Spleen (tissue), 11 donors: ENCODE measurements around the gene P2RX1. TPM values are rescaled to one million over a fixed set of nuclear protein-coding genes. Genes with fewer than 3 reads are reported as not detected.

Source experiments
- DNase-seq: peaks from one replicate; pipeline ENCODE4 v3.0.0-alpha.2; 2020
- H3K27ac ChIP-seq, 8 donors: fragments of 200-600 bp; sonication (generic) in 7 of 8; 1 replicate in 4 of 8; 2 replicates in 4 of 8; pipeline versions ENCODE4 v1.5.0 to v1.8.0; 2016 to 2021; ENCODE audit warnings: inconsistent platforms in 4 of 8, mild to moderate bottlenecking in 4 of 8, moderate library complexity in 1 of 8
- H3K27me3 ChIP-seq, 7 donors: fragments of 200-600 bp; sonication (generic) in 6 of 7; replicated peaks in 1 of 7; 1 replicate in 4 of 7; 2 replicates in 3 of 7; pipeline versions ENCODE4 v1.5.0 to v1.8.0; 2016 to 2021; ENCODE audit warnings: inconsistent platforms in 3 of 7, mild to moderate bottlenecking in 1 of 7
- H3K36me3 ChIP-seq, 6 donors: fragments of 200-600 bp; sonication (generic) in 5 of 6; 1 replicate in 4 of 6; 2 replicates in 2 of 6; pipeline versions ENCODE4 v1.5.0 to v1.8.0; 2016 to 2021; ENCODE audit warnings: inconsistent platforms in 2 of 6
- H3K4me1 ChIP-seq, 6 donors: fragments of 200-600 bp; sonication (generic) in 5 of 6; 1 replicate in 3 of 6; 2 replicates in 3 of 6; pipeline versions ENCODE4 v1.5.0 to v1.8.0; 2016 to 2021; ENCODE audit warnings: inconsistent platforms in 3 of 6
- H3K4me3 ChIP-seq, 8 donors: fragments of 200-600 bp; sonication (generic) in 7 of 8; 1 replicate in 4 of 8; 2 replicates in 4 of 8; pipeline versions ENCODE4 v1.5.0 to v1.8.0; 2016 to 2021; ENCODE audit warnings: inconsistent platforms in 4 of 8, mild to moderate bottlenecking in 4 of 8, moderate library complexity in 2 of 8
- H3K9me3 ChIP-seq, 8 donors: fragments of 200-600 bp; sonication (generic) in 7 of 8; 1 replicate in 4 of 8; 2 replicates in 4 of 8; pipeline versions ENCODE4 v1.5.0 to v1.8.0; 2016 to 2021; ENCODE audit warnings: inconsistent platforms in 4 of 8
- POLR2A ChIP-seq, 3 donors: fragments of 450-650 bp; IDR thresholded peaks; one replicate each; pipeline ENCODE4 v1.5.1; 2017; ENCODE audit warnings: antibody characterized with exemption in 3 of 3, mild to moderate bottlenecking in 1 of 3
- POLR2AphosphoS5 ChIP-seq, 3 donors: sonication (generic); formaldehyde crosslinking; IDR thresholded peaks; one replicate each; pipeline ENCODE4 v1.5.1; 2017; ENCODE audit warnings: antibody characterized with exemption in 3 of 3
- WGBS, 5 donors: extraction: QIAGEN DNeasy Blood & Tissue Kit in 3 of 5; methylation state at CpG; one replicate each; pipeline versions ENCODE4 v1.1.5 to v1.1.7; 2013 to 2018; 5-methylcytosine and 5-hydroxymethylcytosine counted together
- intact Hi-C: fragments of 100-400 bp; cut with DNase I; formaldehyde crosslinking; loops from one replicate; pipeline ENCODE4 v1.15.0; 2023; ENCODE audit warnings: low total_unique reads
- polyA plus RNA-seq, 3 donors: library from polyadenylated mRNA; stranded (reverse); fragments of 200-250 nt; gene quantifications; one replicate each; pipeline ENCODE4 v1.2.1, GENCODE V29; 2013
- total RNA-seq, 7 donors: library from RNA; depleted of rRNA in 3 of 7; stranded (reverse); fragments of >200 nt in 3 of 7; fragmentation: NEBNext Ultra II Directional in 4 of 7; extraction: Animal tissue kit (Norgen Biotek cat#: 25700) in 4 of 7; gene quantifications; one replicate each; pipeline versions ENCODE4 v1.1.0 to v1.2.1, GENCODE V29; 2016 to 2021
- TF ChIP-seq, protein P1 (sequence below), 11 experiments: fragments of 200-600 bp in 7 of 11; fragments of 450-650 bp in 4 of 11; sonication (generic) in 4 of 11; IDR thresholded peaks in 8 of 11; conservative IDR thresholded peaks in 3 of 11; 1 replicate in 7 of 11; 2 replicates in 4 of 11; pipeline versions ENCODE4 v1.4.0 to v1.8.0; 2016 to 2021; ENCODE audit warnings: antibody characterized with exemption in 11 of 11, inconsistent platforms in 4 of 11, mild to moderate bottlenecking in 1 of 11
- donor health status: healthy with polysubstance abuse.
- donor health status: DM: no; HTN: no; CAD: no; lungs with moderate emphysema.
- donor health status: DM: no; HTN: no; CAD: no.
- donor health status: Bipolar disorder and iron deficiency.
- donor health status: healthy.
- donor health status: DM: no; HTN: no; CAD: no.
- donor health status: DM: yes; HTN: yes; CAD: no.

Gene P2RX1
- total and polyA plus RNA-seq, 10 donors, result 9.2 to 46.3 (median 21.7) TPM

DNA sequence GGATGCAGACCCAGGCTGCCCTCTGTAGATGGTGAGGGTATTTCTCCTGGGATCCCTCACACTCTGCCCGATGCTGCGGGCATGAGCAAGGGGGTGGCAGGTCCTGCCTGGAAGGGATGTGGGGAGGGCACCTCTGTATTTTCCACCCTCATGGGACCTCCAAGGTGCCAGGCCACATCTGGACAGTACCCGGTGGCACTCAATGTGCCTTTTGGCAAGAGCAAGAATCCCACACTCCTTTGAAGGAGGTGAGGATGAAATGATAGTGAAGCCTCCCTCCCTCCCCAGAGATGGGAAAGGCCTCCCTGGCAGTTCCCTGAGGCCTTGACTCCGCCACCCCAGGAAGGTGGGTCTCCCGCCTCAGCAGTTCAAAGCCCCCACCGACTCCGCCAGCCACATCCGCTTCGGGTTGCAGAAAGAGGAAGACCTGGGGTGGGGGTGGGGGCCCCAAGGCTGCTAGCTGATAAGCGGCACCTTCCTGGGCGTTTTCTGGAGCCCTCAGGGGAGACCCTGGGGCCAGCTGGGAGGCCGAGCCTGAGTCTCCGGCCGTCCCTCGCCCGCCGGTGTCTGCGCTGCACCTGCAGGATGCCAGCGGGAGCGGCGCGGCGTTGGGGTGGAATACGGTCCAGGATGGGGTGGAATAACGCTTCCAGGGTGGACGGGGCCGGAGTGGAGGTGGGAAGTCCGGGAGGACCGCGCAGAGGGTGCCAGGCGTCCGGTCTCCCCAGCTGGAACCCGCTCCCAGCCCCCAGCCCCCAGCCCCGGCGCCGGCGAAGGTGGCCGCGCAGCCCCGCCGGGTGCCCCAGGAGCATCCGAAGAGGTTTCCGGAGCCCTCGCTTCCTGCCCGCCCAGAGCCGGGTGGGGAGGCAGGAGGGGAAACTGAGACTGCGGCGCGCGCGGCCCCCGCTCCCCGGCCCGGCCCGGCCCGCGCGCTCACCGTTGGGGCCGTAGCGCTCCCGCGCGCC, 47.3 kb upstream of the P2RX1 start:
- 1 to 6% (median 2%) methylated on average over 29 to 64 of the region's 64 CpGs for WGBS, 5 donors
- intact Hi-C loops, result no loop called here
- H3K36me3 ChIP-seq, result peaks cover 0 to 22% (median 0%) of the 10 kb centered on the region in 6 donors

DNA sequence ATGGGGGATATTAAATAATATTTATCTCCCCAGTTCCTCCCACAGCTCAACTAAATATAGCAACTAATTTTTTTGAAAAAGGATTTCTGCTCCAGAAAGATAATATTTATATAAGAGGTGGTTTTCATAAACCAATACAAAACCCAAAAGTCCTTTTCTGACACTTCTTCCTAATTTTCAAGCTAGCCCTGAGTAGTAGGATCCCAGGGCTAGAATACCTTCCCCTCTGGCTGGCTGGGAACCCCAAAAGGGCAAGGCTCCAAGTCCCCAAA, 46.6 kb upstream of the P2RX1 start:
- TF ChIP-seq, protein P1, sequence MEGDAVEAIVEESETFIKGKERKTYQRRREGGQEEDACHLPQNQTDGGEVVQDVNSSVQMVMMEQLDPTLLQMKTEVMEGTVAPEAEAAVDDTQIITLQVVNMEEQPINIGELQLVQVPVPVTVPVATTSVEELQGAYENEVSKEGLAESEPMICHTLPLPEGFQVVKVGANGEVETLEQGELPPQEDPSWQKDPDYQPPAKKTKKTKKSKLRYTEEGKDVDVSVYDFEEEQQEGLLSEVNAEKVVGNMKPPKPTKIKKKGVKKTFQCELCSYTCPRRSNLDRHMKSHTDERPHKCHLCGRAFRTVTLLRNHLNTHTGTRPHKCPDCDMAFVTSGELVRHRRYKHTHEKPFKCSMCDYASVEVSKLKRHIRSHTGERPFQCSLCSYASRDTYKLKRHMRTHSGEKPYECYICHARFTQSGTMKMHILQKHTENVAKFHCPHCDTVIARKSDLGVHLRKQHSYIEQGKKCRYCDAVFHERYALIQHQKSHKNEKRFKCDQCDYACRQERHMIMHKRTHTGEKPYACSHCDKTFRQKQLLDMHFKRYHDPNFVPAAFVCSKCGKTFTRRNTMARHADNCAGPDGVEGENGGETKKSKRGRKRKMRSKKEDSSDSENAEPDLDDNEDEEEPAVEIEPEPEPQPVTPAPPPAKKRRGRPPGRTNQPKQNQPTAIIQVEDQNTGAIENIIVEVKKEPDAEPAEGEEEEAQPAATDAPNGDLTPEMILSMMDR (IDR thresholded peaks at IDR 0.05 in 8 of 11, conservative IDR thresholded peaks at IDR 0.05 in 3 of 11), result no peak
- no peak for TF ChIP-seq POLR2A (IDR thresholded peaks at IDR 0.05)
- TF ChIP-seq POLR2AphosphoS5 (IDR thresholded peaks at IDR 0.05), result no peak
- H3K4me3 ChIP-seq, result peak overlapping the region; percentile 64 to 99 (median 90)
- intact Hi-C loops, result no loop called here
- H3K36me3 ChIP-seq, result peaks cover 0 to 27% (median under 1%) of the 10 kb centered on the region in 6 donors
- peak overlapping the region; percentile 76 to 97 (median 92) for H3K27ac ChIP-seq
- H3K27me3 ChIP-seq, result peaks cover 0 to 19% (median 0%) of the 10 kb centered on the region in 7 donors
- H3K4me1 ChIP-seq, result peaks cover 58 to 95% (median 91%) of the 10 kb centered on the region in 6 donors
- DNase-seq, result no peak
- no peaks in the 10 kb centered on the region for H3K9me3 ChIP-seq

More for the DNA sequence above, 47.3 kb upstream of the P2RX1 start:
- H3K27me3 ChIP-seq, result peaks cover 0 to 19% (median 0%) of the 10 kb centered on the region in 7 donors
- TF ChIP-seq POLR2A (IDR thresholded peaks at IDR 0.05), result no peak
- TF ChIP-seq, protein P1 (IDR thresholded peaks at IDR 0.05 in 8 of 11, conservative IDR thresholded peaks at IDR 0.05 in 3 of 11), result no peak
- TF ChIP-seq POLR2AphosphoS5 (IDR thresholded peaks at IDR 0.05), result peak; percentile 74 to 87 (median 82)
- H3K27ac ChIP-seq, result peak overlapping the region; percentile 78 to 97 (median 92)
- peak overlapping the region; percentile 64 to 99 (median 90) for H3K4me3 ChIP-seq
- H3K4me1 ChIP-seq, result peaks cover 56 to 95% (median 91%) of the 10 kb centered on the region in 6 donors
- peak; percentile 96 for DNase-seq
- no peaks in the 10 kb centered on the region for H3K9me3 ChIP-seq

DNA sequence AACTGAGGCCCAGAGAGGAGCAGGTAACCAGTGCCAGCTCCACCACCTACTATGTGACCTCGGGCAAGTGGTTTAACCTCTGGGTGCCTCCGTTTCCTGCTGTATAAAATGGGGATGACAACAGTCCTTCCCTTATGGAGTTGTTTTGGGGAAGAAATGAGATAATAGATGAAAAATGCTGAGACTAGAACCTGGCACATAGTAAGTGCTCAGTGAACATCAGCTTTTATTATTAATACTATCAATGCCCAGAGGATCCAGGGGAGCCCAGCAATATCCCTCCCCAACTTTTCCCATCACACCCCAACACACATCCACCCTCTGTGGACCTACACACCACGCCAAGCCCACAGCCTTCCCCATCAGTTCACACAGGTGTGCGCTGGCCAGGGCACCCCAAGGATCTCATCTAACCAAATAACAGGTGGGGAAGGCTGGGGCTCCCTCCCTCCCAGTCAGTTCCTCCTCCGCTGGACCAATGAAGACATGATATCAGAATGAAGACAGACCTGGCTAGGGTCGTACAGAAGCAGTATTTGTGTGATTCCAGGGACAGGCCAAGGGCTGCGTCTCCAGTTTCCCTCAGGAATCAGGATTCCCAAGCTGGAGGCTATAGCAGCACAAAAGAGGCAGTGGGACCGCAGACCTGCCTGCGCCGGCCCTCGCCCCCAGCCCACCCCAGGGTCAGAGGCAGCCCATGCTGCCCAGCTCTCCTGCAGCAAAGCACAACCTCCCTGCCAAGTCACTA, 46.1 kb upstream of the P2RX1 start:
- intact Hi-C loops, result no loop called here
- DNase-seq, result no peak
- peaks cover 0 to 32% (median 3%) of the 10 kb centered on the region in 6 donors for H3K36me3 ChIP-seq
- H3K4me3 ChIP-seq, result peak overlapping the region in 7 of 8 donors; percentile 64 to 99 (median 91)
- peak overlapping the region; percentile 76 to 97 (median 92) for H3K27ac ChIP-seq
- H3K27me3 ChIP-seq, result peaks cover 0 to 19% (median 0%) of the 10 kb centered on the region in 7 donors
- peaks cover 63 to 95% (median 91%) of the 10 kb centered on the region in 6 donors for H3K4me1 ChIP-seq
- no peaks in the 10 kb centered on the region for H3K9me3 ChIP-seq
- TF ChIP-seq, protein P1 (IDR thresholded peaks at IDR 0.05 in 8 of 11, conservative IDR thresholded peaks at IDR 0.05 in 3 of 11), result no peak
- TF ChIP-seq POLR2AphosphoS5 (IDR thresholded peaks at IDR 0.05) (no peak), POLR2A (IDR thresholded peaks at IDR 0.05) (no peak)
- 32 to 50% (median 42%) methylated on average over 9 to 11 of the region's 11 CpGs for WGBS, 5 donors
